CD14-positive monocyte (primary cell): ENCODE data around the gene DCC. TPM values are rescaled to one million over a fixed set of nuclear protein-coding genes. Genes with fewer than 3 reads are reported as not detected.

ENCODE experiments used
- DNase-seq, 3 donors: peaks; one replicate each; pipeline ENCODE4 v3.0.0-alpha.2; 2011 to 2022
- H2AFZ ChIP-seq: 2 replicates; pipeline ENCODE4 v1.6.0; 2012; ENCODE audit warnings: mild to moderate bottlenecking, low read depth, low read length, inconsistent platforms; ENCODE audit not compliant: insufficient read depth, poor library complexity, severe bottlenecking
- H3K27ac ChIP-seq, 2 donors: 1 replicate in 1 of 2; 2 replicates in 1 of 2; pipeline ENCODE4 v1.5.1; 2012 to 2013; ENCODE audit warnings: low read length in 2 of 2, control low read depth in 1 of 2, inconsistent platforms in 1 of 2, low read depth in 1 of 2, mild to moderate bottlenecking in 1 of 2
- H3K27me3 ChIP-seq, 2 donors: one replicate each; pipeline versions ENCODE4 v1.6.0 to v1.6.1; 2011 to 2013; ENCODE audit warnings: low read length in 2 of 2; ENCODE audit not compliant: control insufficient read depth in 2 of 2, insufficient read depth in 2 of 2
- H3K36me3 ChIP-seq, 2 donors: replicated peaks in 1 of 2; 1 replicate in 1 of 2; 2 replicates in 1 of 2; pipeline versions ENCODE4 v1.5.1 to v1.6.1; 2012 to 2013; ENCODE audit warnings: low read length in 2 of 2, control low read depth in 1 of 2, inconsistent platforms in 1 of 2, mild to moderate bottlenecking in 1 of 2; ENCODE audit not compliant: insufficient read depth in 2 of 2, control insufficient read depth in 1 of 2
- H3K4me1 ChIP-seq, 2 donors: 1 replicate in 1 of 2; 2 replicates in 1 of 2; pipeline versions ENCODE4 v1.5.1 to v1.6.1; 2012 to 2013; ENCODE audit warnings: low read length in 2 of 2, control low read depth in 1 of 2, inconsistent platforms in 1 of 2, mild to moderate bottlenecking in 1 of 2, moderate library complexity in 1 of 2; ENCODE audit not compliant: insufficient read depth in 2 of 2, control insufficient read depth in 1 of 2
- H3K4me2 ChIP-seq: replicated peaks from 2 replicates; pipeline ENCODE3; 2012; ENCODE audit warnings: low read length, moderate library complexity, mild to moderate bottlenecking; ENCODE audit not compliant: poor library complexity, severe bottlenecking; ENCODE audit errors: extremely low read depth
- H3K4me3 ChIP-seq, 3 experiments: fragments of 200-600 bp in 1 of 3; sonication (generic) in 1 of 3; replicated peaks in 1 of 3; 1 replicate in 2 of 3; 2 replicates in 1 of 3; pipeline ENCODE4 v1.5.1; 2011 to 2013; ENCODE audit warnings: low read length in 3 of 3, mild to moderate bottlenecking in 3 of 3, control low read depth in 2 of 3, low read depth in 2 of 3, inconsistent platforms in 1 of 3, moderate library complexity in 1 of 3
- H3K79me2 ChIP-seq: 2 replicates; pipeline ENCODE4 v1.6.0; 2012; ENCODE audit warnings: mild to moderate bottlenecking, control low read depth, inconsistent platforms, low read length, moderate library complexity; ENCODE audit not compliant: insufficient read depth
- H3K9ac ChIP-seq: 2 replicates; pipeline ENCODE4 v1.6.0; 2017; ENCODE audit warnings: low read length, mild to moderate bottlenecking; ENCODE audit not compliant: insufficient read depth, poor library complexity, severe bottlenecking
- H3K9me3 ChIP-seq, 2 donors: replicated peaks in 1 of 2; 1 replicate in 1 of 2; 2 replicates in 1 of 2; pipeline versions ENCODE4 v1.5.1 to v1.6.1; 2012 to 2013; ENCODE audit warnings: low read length in 2 of 2, control low read depth in 1 of 2; ENCODE audit not compliant: control insufficient read depth in 1 of 2, insufficient read depth in 1 of 2
- H4K20me1 ChIP-seq: 2 replicates; pipeline ENCODE4 v1.6.0; 2012; ENCODE audit warnings: mild to moderate bottlenecking, low read length, control low read depth, moderate library complexity; ENCODE audit not compliant: insufficient read depth
- H3K27ac Mint-ChIP-seq, 7 donors: one replicate each; pipeline ENCODE4 v1.8.0; 2020; ENCODE audit warnings: mild to moderate bottlenecking in 7 of 7, mixed read lengths in 7 of 7, moderate library complexity in 6 of 7, inconsistent platforms in 2 of 7
- H3K27me3 Mint-ChIP-seq, 3 donors: one replicate each; pipeline ENCODE4 v1.8.0; 2021 to 2022; ENCODE audit warnings: low read depth in 3 of 3, mild to moderate bottlenecking in 3 of 3, mixed read lengths in 3 of 3, moderate library complexity in 3 of 3, inconsistent platforms in 1 of 3
- H3K36me3 Mint-ChIP-seq, 2 donors: one replicate each; pipeline ENCODE4 v1.8.0; 2020; ENCODE audit warnings: mixed read lengths in 2 of 2, inconsistent platforms in 1 of 2, mild to moderate bottlenecking in 1 of 2
- H3K4me1 Mint-ChIP-seq: one replicate; pipeline ENCODE4 v1.8.0; 2020; ENCODE audit warnings: mild to moderate bottlenecking, mixed read lengths
- H3K4me3 Mint-ChIP-seq, 2 donors: one replicate each; pipeline ENCODE4 v1.8.0; 2020; ENCODE audit warnings: mild to moderate bottlenecking in 2 of 2, mixed read lengths in 2 of 2, moderate library complexity in 1 of 2
- H3K9me3 Mint-ChIP-seq, 7 donors: one replicate each; pipeline ENCODE4 v1.8.0; 2020 to 2022; ENCODE audit warnings: mixed read lengths in 7 of 7, mild to moderate bottlenecking in 6 of 7, moderate library complexity in 6 of 7, inconsistent platforms in 2 of 7
- WGBS: methylation state at CpG from one replicate; pipeline ENCODE4 v1.1.5; 2013; ENCODE audit warnings: missing lambda C conversion rate; ENCODE audit not compliant: insufficient coverage; 5-methylcytosine and 5-hydroxymethylcytosine counted together
- intact Hi-C, 2 donors: fragments of 100-400 bp; cut with micrococcal nuclease; formaldehyde crosslinking; loops; one replicate each; pipeline versions ENCODE4 v1.15.0 to v1.15.1; 2023
- polyA plus RNA-seq, 3 donors: library from polyadenylated mRNA; depleted of rRNA in 1 of 3; unstranded in 2 of 3; stranded (reverse) in 1 of 3; fragments of 300-500 nt in 2 of 3; fragments of >200 nt in 1 of 3; fragmentation: Illumina TruSeq in 2 of 3; gene quantifications; 1 replicate in 2 of 3; 2 replicates in 1 of 3; pipeline ENCODE4 v1.2.3, GENCODE V29; 2012 to 2021
- TF ChIP-seq, protein P1 (sequence below): fragments of 200-600 bp; IDR thresholded peaks from one replicate; pipeline ENCODE4 v1.8.0; 2022; ENCODE audit warnings: antibody characterized with exemption, mild to moderate bottlenecking

Gene DCC
- polyA plus RNA-seq, 3 donors = not detected

GRCh38 chr18:52953387-52953786 is 613.4 kb downstream of the DCC start:
- no peak overlapping the region for H3K4me3 ChIP-seq
- no peak overlapping the region for H3K27ac Mint-ChIP-seq
- WGBS = 89% methylated on average over 1 of the region's 3 CpGs

GRCh38 chr18:52963481-52963880 is 623.5 kb downstream of the DCC start:
- no peaks in the 10 kb centered on the region for H3K4me1 ChIP-seq
- no peaks in the 10 kb centered on the region for H4K20me1 ChIP-seq
- no peak overlapping the region for H3K27ac ChIP-seq
- H3K27me3 ChIP-seq = no peaks in the 10 kb centered on the region
- DNase-seq = no peak
- H3K4me2 ChIP-seq = no peak overlapping the region
- no peak overlapping the region for H3K4me3 ChIP-seq
- H3K9me3 Mint-ChIP-seq = peaks cover 0 to 3% (median 0%) of the 10 kb centered on the region in 7 donors
- H3K79me2 ChIP-seq = no peaks in the 10 kb centered on the region
- no peak overlapping the region for H2AFZ ChIP-seq
- WGBS = 100% methylated on average over 2 of the region's 2 CpGs
- H3K27ac Mint-ChIP-seq = peak overlapping the region in 1 of 7 donors; percentile 20
- H3K36me3 ChIP-seq = no peaks in the 10 kb centered on the region
- no peaks in the 10 kb centered on the region for H3K9me3 ChIP-seq
- H3K9ac ChIP-seq = no peak overlapping the region
- H3K4me1 Mint-ChIP-seq = no peaks in the 10 kb centered on the region
- TF ChIP-seq, protein P1, sequence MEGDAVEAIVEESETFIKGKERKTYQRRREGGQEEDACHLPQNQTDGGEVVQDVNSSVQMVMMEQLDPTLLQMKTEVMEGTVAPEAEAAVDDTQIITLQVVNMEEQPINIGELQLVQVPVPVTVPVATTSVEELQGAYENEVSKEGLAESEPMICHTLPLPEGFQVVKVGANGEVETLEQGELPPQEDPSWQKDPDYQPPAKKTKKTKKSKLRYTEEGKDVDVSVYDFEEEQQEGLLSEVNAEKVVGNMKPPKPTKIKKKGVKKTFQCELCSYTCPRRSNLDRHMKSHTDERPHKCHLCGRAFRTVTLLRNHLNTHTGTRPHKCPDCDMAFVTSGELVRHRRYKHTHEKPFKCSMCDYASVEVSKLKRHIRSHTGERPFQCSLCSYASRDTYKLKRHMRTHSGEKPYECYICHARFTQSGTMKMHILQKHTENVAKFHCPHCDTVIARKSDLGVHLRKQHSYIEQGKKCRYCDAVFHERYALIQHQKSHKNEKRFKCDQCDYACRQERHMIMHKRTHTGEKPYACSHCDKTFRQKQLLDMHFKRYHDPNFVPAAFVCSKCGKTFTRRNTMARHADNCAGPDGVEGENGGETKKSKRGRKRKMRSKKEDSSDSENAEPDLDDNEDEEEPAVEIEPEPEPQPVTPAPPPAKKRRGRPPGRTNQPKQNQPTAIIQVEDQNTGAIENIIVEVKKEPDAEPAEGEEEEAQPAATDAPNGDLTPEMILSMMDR = no peak
- H3K4me3 Mint-ChIP-seq = no peak overlapping the region
- H3K27me3 Mint-ChIP-seq = no peaks in the 10 kb centered on the region
- H3K36me3 Mint-ChIP-seq = no peaks in the 10 kb centered on the region
- intact Hi-C loops = no loop called here

More at GRCh38 chr18:52953387-52953786, 613.4 kb downstream of the DCC start:
- Histone ChIP-seq H3K27me3 (no peaks in the 10 kb centered on the region), H2AFZ (no peak overlapping the region), H4K20me1 (no peaks in the 10 kb centered on the region), H3K36me3 (no peaks in the 10 kb centered on the region), H3K4me1 (no peaks in the 10 kb centered on the region), H3K9ac (no peak overlapping the region), H3K4me2 (no peak overlapping the region), H3K9me3 (no peaks in the 10 kb centered on the region), H3K27ac (no peak overlapping the region), H3K79me2 (no peaks in the 10 kb centered on the region)
- intact Hi-C loops = no loop called here
- TF ChIP-seq, protein P1 = no peak
- DNase-seq = no peak
- no peak overlapping the region for H3K4me3 Mint-ChIP-seq
- no peaks in the 10 kb centered on the region for H3K36me3 Mint-ChIP-seq
- H3K9me3 Mint-ChIP-seq = peaks cover 0 to 5% (median 2%) of the 10 kb centered on the region in 7 donors
- H3K4me1 Mint-ChIP-seq = no peaks in the 10 kb centered on the region
- no peaks in the 10 kb centered on the region for H3K27me3 Mint-ChIP-seq
